Iris pigment epithelial cell (primary cell): ENCODE measurements around the gene RASGRP4.

Source experiments
- DNase-seq: peaks from one replicate; pipeline ENCODE4 v3.0.0-alpha.2; 2011; ENCODE audit warnings: low read depth

Gene RASGRP4

GRCh38 chr19:38389101-38389925 lies 36.7 kb downstream of the RASGRP4 start:
- peak; percentile 82 for DNase-seq

GRCh38 chr19:38388349-38389100 lies 37.5 kb downstream of the RASGRP4 start, which contains the start of gene SPRED3:
Gene SPRED3, plus strand, starts transcription at chr19:38388697. Its CDS starts 1,606 bp downstream, at chr19:38390303.
- peak; percentile 78 for DNase-seq

GRCh38 chr19:38387550-38388348 lies 38.3 kb downstream of the RASGRP4 start, which contains the start of gene GGN:
Gene GGN, minus strand, starts transcription at chr19:38388034. Its CDS starts 773 bp downstream, at chr19:38387261.
- DNase-seq, result peak; percentile 94

- DNase-seq, result no peak
Observed at GRCh38 chr19:38386971-38387549, 39.0 kb downstream of the RASGRP4 start.

- no peak for DNase-seq
Observed at GRCh38 chr19:38386300-38386970, 39.6 kb downstream of the RASGRP4 start.

GRCh38 chr19:38385804-38386257 lies 40.2 kb downstream of the RASGRP4 start:
- DNase-seq, result no peak

- no peak for DNase-seq
Observed at GRCh38 chr19:38385057-38385803, 40.8 kb downstream of the RASGRP4 start.

DNA sequence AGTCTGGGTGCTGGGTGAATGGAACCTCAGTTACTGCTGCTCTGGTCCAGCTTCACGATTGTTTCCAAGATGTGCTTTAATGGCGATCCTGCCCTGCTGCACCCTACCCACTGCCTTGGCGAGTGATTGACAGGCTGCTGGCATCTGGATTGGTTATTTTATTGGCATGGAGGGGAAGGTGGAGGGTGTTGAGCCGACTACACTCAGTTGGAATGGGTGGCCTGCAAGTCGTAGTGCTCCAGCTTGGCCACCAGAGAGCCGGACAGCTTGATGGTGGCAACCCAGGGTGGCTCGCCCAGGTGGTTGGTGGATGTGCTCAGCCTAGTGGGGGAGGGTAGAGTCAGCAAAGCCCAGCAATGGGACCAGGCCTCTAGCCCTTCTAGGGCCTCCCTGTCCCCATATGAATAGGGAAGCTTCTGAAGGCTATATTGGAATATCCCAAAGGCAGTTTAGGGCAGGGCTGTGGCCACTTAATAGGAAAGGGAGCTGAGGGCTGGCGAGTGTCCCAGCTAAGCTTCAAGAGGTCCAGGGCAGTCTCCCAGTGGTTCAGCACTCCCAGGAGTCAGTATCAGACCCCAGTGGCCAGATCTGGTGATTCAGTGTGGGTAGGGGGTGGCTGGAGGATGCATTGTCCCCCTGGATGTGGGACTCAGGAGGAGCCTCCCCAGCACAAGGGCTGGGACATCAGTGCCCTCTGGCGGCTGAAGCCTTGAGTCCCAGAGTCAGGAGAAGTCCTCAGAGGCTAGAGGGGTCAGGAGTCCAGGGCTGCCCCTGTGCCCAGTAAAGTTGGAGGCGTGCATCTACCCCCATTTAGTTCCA lies 41.6 kb downstream of the RASGRP4 start:
- DNase-seq, result peak; percentile 34

GRCh38 chr19:38383743-38384142 lies 42.3 kb downstream of the RASGRP4 start:
- no peak for DNase-seq

DNA sequence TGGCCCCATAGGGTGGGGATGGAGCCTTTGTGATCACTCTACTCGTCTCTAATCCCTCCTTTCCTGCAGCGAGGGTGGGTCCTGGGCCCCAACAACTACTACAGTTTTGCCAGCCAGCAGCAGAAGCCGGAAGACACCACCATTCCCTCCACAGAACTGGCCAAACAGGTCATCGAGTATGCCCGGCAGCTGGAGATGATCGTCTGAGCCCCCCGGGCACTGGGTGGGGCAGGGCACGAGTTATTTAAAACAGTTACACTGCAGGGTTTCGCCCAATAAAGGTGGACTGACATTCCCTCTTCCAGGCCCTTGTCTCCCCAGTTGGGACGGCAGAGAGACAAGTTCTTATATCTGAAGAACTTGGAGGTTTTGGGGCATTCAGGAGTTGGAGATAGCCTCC lies 42.8 kb downstream of the RASGRP4 start:
- DNase-seq, result no peak

GRCh38 chr19:38381138-38381537 lies 44.9 kb downstream of the RASGRP4 start:
- DNase-seq, result no peak

DNA sequence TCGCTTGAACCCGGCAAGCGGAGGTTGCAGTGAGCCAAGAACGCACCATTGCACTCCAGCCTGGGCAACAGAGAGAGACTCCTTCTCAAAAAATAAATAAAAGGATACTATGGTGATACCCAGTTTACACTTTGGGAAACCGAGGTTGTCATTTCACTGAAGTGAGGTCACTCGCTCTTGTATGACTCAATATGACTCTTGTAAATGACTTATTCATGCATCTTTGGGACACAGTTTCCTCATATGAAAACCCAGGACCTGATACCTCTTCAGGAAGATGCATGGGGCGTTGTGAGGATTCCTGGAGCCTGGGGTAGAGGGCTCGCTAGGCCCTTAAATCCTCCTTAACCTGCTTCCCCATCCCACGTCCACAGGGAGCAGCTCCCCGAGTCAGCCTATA lies 47.2 kb downstream of the RASGRP4 start:
- DNase-seq, result no peak

GRCh38 chr19:38377052-38377451 lies 49.0 kb downstream of the RASGRP4 start:
- no peak for DNase-seq

- no peak for DNase-seq
Observed at GRCh38 chr19:38376576-38376975, 49.4 kb downstream of the RASGRP4 start.

DNA sequence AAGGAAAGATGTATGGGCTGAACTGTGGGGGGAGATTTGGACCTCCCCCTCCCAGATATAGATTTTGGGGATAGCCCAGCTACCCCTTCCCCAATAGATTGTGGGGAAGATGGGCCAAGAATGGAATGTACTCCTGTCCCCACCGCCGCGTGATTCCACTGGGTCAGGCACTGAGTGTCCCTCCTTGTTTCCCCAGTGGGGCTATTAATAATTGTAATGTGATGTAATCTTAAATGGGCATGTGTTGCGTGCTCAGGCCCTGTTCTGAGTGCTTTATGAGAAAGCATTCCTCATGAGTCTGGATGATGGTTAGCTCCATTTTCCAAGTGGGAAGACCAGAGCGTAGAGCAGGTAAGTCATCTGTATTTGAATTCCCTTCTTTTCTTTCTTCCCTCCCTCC lies 50.3 kb downstream of the RASGRP4 start:
- DNase-seq, result peak; percentile 34

GRCh38 chr19:38375098-38375493 lies 50.9 kb downstream of the RASGRP4 start:
- peak; percentile 38 for DNase-seq

DNA sequence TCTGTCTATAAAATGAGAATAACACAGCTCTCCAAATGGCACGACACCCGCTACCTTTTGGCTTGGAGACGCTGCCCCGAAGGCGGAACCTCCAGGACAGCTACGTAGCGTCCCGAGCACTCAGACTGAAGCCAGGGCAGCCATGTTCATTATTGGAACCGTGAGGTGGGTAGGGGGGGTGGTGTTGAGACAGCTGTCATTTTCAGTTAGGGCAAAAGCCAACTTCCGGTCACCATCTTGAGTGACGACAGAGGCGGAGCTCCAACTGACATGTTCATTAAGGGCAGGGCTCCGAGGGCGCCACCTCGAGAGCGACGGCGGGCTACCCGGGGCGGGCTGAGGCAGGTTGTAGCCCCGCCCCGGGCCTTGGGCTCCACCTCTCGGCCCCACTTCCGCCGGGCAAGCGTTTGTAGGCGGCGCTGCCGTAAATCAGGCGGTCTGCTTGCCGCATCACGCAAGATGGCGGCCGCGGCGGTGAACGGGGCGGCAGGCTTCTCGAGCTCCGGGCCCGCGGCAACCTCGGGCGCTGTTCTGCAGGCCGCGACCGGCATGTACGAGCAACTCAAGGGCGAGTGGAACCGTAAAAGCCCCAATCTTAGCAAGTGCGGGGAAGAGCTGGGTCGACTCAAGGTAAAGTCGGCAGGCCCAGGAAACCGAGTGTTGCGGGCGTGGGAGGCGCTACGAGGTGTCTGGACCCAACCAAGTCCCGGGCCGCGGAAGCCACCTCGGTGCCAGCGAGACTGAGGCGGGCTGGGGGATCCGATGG lies 51.5 kb downstream of the RASGRP4 start, which contains the start of gene PSMD8:
Gene PSMD8, plus strand, starts transcription at position 240 of the 766 bp plus-strand sequence. Its CDS starts 31 bp downstream, at position 271.
- DNase-seq, result peak; percentile 99

GRCh38 chr19:38373907-38374331 lies 52.1 kb downstream of the RASGRP4 start:
- DNase-seq, result no peak

DNA sequence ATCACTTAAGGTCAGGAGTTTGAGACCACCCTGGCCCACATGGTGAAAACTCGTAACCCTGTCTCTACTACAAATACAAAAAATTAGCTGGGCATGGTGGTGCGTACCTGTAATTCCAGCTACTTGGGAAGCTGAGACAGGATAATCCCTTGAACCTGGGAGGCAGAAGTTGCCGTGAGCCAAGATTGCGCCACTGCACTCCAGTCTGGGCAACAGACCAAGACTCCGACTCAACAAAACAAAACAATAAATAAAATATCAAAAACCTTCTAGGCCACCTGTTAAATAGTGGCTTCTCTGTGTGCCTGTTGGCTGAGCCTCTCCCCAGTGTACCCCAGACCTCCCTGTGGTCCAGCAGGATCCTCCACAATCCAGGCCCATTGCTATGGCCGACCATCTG lies 54.9 kb downstream of the RASGRP4 start:
- no peak for DNase-seq
